ENCODE results near the gene KCTD8. TPM values are rescaled to one million over a fixed set of nuclear protein-coding genes. Genes with fewer than 3 reads are reported as not detected.

KCTD8 gene
- not detected for total RNA-seq
- long read RNA-seq = 0 reads

GRCh38 chr4:44448521-44449461 lies at the start of gene KCTD8:
TSS of gene KCTD8 (minus strand) at chr4:44448809.
- Histone ChIP-seq H3K4me1 (peaks cover 0 to 17% (median 3%) of the 10 kb centered on the region in 4 donors), H3K9me3 (no peaks in the 10 kb centered on the region), H3K27me3 (peaks cover 10 to 28% of the 10 kb centered on the region in 2 donors), H3K36me3 (no peaks in the 10 kb centered on the region), H3K27ac (no peak within 1 kb of the TSS), H3K4me3 (peak within 1 kb of the TSS; percentile 39 to 46 (median 43))
- peak; percentile 64 to 82 (median 79) for DNase-seq
- WGBS (ENCODE audit: insufficient coverage, low coverage, low lambda C conversion rate, missing lambda C conversion rate) = under 1% methylated on average over 16 of the region's 74 CpGs
- peak; percentile 92 to 97 (median 93) for ATAC-seq
- intact Hi-C loops (cut with DNase I) = no loop called here
- peak; percentile 32 to 71 (median 62) for TF ChIP-seq CTCF (IDR thresholded peaks at IDR 0.05)
- TF ChIP-seq POLR2A (IDR thresholded peaks at IDR 0.05) = no peak

- 0% methylated on average over 1 of the region's 1 CpG for WGBS (ENCODE audit: insufficient coverage, low coverage, low lambda C conversion rate, missing lambda C conversion rate)
- no peaks in the 10 kb centered on the region for H3K9me3 ChIP-seq
- H3K27me3 ChIP-seq = no peaks in the 10 kb centered on the region
- no peak for TF ChIP-seq POLR2A (IDR thresholded peaks at IDR 0.05)
- no peak for TF ChIP-seq CTCF (IDR thresholded peaks at IDR 0.05)
- ATAC-seq (no peak), DNase-seq (no peak)
- H3K36me3 ChIP-seq = no peaks in the 10 kb centered on the region
- no peak overlapping the region for H3K27ac ChIP-seq
- H3K4me1 ChIP-seq = no peaks in the 10 kb centered on the region
- intact Hi-C loops (cut with DNase I) = no loop called here
- no peak overlapping the region for H3K4me3 ChIP-seq
Measured at GRCh38 chr4:44494810-44495701, 46.4 kb upstream of the KCTD8 start.

- H3K27ac ChIP-seq = no peak overlapping the region
- no peaks in the 10 kb centered on the region for H3K36me3 ChIP-seq
- no peaks in the 10 kb centered on the region for H3K9me3 ChIP-seq
- ATAC-seq (peak; percentile 57 to 85 (median 60)), DNase-seq (no peak)
- no peaks in the 10 kb centered on the region for H3K27me3 ChIP-seq
- H3K4me3 ChIP-seq = no peak overlapping the region
- WGBS (ENCODE audit: insufficient coverage, low coverage, low lambda C conversion rate, missing lambda C conversion rate) = 39% methylated on average over 5 of the region's 6 CpGs
- H3K4me1 ChIP-seq = no peaks in the 10 kb centered on the region
- TF ChIP-seq POLR2A (IDR thresholded peaks at IDR 0.05) (no peak), CTCF (IDR thresholded peaks at IDR 0.05) (peak; percentile 16 to 43 (median 34))
- intact Hi-C loops (cut with DNase I) = no loop called here
Measured at GRCh38 chr4:44493924-44494323, 45.3 kb upstream of the KCTD8 start.

GRCh38 chr4:44487341-44487740 lies 38.7 kb upstream of the KCTD8 start:
- no peak for ATAC-seq
- intact Hi-C loops (cut with DNase I) = no loop called here
- Histone ChIP-seq H3K27me3 (no peaks in the 10 kb centered on the region), H3K9me3 (no peaks in the 10 kb centered on the region), H3K4me1 (no peaks in the 10 kb centered on the region), H3K4me3 (no peak overlapping the region), H3K27ac (no peak overlapping the region), H3K36me3 (no peaks in the 10 kb centered on the region)
- DNase-seq = no peak
- WGBS (ENCODE audit: insufficient coverage, low coverage, low lambda C conversion rate, missing lambda C conversion rate) = 28% methylated on average over 3 of the region's 3 CpGs
- no peak for TF ChIP-seq POLR2A (IDR thresholded peaks at IDR 0.05)
- TF ChIP-seq CTCF (IDR thresholded peaks at IDR 0.05) = no peak

Measured in right lobe of liver (tissue), 6 donors.